Measurements from ENCODE around the gene TMCC2.
"Not testable (repeated sequence)": the region's sequence is repeated elsewhere in the genome, so short reads cannot be mapped to it uniquely, and the experiment has no call there.

The TMCC2 gene, protein sequence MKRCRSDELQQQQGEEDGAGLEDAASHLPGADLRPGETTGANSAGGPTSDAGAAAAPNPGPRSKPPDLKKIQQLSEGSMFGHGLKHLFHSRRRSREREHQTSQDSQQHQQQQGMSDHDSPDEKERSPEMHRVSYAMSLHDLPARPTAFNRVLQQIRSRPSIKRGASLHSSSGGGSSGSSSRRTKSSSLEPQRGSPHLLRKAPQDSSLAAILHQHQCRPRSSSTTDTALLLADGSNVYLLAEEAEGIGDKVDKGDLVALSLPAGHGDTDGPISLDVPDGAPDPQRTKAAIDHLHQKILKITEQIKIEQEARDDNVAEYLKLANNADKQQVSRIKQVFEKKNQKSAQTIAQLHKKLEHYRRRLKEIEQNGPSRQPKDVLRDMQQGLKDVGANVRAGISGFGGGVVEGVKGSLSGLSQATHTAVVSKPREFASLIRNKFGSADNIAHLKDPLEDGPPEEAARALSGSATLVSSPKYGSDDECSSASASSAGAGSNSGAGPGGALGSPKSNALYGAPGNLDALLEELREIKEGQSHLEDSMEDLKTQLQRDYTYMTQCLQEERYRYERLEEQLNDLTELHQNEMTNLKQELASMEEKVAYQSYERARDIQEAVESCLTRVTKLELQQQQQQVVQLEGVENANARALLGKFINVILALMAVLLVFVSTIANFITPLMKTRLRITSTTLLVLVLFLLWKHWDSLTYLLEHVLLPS

DNA sequence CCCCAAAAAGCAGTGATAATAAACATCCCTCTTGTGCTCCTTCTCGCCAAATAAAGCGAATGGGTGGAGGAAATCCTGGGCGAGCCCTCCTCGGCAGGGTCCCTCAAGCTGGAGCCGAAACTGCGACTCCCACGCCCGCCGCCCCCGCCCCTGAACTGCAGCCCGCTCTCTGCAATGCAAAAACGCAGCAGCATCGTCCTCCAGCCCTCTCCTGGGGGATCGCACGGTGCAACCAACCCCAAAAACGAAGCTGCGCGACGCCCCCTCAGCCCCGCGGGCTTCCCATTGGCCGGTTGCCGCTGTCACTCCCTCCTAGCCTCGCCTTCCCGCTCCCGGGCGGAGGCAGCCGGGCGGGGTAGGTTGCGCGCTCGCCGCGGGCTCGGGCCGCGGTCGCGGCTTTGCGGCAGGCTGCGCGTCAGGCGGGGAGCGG lies at the start of gene TMCC2:
TSS of gene TMCC2 (plus strand) at position 363 of the 430 bp plus-strand sequence. CDS start 619 bp downstream, outside the sequence.
- peak; percentile 89 for DNase-seq (ENCODE audit: low spot score)

DNA sequence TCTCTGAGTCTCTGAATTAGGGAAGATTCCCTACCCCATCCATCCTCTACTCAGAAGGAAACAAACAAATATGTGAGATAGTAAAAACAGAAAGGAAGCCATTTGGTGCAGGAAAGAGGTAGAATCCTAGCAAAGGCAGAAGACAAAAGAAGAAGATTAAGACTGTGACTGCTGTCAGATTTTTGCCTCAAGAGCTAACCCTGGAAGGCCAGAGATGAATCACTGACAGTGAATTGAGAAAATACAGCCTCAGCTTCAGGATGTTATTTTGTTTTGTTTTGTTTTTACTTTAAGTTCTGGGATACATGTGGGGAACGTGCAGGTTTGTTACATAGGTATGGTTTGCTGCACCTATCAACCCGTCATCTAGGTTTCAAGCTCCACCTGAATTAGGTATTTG lies 47.9 kb upstream of the TMCC2 start:
- no peak for DNase-seq (ENCODE audit: low spot score)

DNA sequence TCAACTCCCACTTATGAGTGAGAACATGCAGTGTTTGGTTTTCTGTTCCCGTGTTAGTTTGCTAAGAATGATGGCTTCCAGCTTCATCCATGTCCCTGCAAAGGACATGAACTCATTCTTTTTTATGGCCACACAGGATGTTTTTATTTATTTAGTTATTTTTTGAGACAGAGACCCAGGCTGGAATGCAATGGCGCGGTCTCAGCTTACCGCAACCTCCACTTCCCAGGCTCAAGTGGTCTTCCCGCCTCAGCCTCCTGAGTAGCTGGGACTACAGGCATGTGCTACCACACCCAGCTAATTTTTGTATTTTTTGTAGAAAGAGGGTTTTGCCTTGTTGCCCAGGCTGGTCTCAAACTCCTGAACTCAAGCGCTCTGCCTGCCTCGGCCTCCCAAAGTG lies 47.4 kb upstream of the TMCC2 start:
- not testable (repeated sequence) for DNase-seq (ENCODE audit: low spot score)

DNA sequence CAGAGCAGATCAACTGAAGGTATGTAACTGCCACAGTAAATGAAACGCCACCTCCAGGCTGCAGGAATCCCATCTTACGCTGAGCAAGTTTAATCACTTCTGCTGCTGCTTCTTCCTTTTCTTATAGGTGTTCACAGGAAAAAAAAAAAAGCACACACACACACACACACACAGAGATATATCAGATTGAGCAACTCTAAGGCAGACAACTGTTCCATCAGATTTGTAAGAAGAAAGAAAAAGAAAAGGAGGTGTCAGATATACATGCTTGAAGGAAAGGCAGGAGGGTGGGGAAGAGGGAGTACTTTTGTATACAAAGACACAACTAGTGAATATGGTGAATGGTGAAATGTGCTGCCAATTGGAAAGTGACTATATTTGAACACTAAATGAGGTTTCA lies 44.8 kb upstream of the TMCC2 start:
- no peak for DNase-seq (ENCODE audit: low spot score)

DNA sequence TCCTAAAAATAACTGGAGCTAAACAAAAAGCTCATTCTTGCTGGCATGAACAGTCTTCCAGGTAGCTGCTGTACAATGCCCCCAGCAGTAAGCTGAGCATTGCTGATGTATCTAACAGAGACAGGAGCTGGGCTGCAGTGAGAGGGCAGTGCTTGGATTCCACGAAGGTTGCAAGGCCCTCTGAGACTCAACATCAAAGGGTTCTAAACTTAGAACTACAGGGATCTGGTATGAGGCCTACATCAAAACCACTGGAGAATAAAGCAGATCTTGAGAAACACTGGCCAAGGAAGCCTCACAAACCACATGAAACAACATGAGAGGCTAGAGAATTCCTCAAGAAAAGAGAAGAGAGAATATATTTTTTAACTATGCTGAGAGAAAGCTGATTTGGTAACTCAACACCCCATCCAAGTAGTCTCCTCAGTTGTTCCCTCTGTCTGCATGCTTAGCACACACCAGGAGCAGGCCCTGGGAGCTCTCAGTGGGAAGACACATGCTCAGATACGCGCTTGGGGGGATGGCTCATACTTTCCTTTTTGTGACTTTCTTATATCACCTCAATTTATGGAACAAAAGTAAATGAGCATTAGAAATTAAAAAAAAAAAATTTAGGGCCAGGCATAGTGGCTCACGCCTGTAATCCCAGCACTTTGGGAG lies 43.9 kb upstream of the TMCC2 start:
- peak; percentile 70 for DNase-seq (ENCODE audit: low spot score)

DNA sequence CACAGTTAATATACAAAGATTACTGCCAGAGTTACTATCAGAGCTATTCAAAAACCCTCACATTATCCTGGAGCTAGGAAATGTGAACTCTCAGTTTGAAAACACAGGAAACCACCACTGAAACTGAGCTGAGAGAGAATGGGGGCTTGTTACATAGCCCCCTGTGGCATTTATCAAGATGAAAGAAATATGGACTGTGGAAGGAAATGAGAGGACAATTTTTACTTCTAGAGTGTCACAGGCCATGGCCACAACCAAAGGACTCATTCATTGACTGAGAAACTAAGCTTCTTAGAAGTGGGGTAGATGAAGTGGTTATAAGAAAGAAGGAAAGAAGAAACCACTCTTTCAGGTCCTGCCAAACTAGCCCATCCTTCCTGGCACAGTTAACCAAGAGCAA lies 41.6 kb upstream of the TMCC2 start:
- peak; percentile 13 for DNase-seq (ENCODE audit: low spot score)

DNA sequence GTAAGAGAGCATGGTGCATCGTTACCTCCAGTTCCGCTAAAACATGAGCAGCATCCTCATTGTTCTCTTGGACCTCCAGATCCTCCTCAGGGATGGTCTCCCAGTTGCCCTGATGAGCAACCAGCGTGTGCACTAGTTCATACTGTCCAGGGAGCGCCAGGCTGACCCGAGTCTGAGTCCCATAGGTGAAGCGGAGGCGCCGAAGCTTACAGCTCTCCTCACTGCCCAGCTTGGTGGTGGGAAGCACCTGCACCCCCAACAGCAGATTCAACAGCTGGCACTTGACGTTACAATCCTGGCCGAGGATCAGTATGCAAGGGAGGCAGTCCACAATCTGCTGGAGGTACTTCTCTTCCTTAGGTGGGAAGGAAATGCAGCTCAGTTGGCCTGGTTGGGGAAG lies 40.3 kb upstream of the TMCC2 start:
- no peak for DNase-seq (ENCODE audit: low spot score)

DNA sequence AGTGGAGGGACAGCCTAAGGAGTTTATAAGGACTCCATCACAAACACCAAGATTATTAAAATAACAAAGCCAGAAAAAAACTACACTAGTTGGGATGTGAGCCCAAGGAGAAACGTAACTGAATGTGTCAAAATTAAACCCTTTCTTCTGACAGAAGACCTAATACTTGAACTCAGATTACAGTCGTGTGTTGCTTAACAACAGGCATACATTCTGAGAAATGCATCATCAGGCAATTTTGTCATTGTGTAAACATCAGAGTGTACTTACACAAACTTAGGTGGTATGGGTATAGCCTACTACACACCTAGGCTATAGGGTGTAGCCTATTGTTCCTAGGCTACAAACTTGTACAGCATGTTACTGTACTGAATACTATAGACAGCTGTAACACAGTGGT lies 39.6 kb upstream of the TMCC2 start:
- no peak for DNase-seq (ENCODE audit: low spot score)

DNA sequence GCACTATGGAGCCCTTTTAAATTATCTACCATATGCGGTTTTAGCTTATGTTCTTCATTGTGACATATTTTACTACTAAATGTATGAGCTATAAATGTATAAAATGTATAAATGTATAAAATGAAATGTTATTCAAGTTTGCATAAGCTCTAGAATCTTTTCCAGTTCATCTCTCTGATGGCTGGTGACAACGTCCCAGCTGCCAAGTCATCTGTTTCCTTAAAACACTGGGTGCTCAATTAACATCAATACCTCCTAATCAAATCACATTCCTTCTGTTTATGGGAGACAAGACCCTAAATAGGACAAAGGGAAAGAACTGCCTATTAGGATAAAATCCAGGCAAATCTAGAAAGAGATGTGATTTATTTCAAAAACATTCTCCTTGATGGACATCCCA lies 39.1 kb upstream of the TMCC2 start:
- DNase-seq (ENCODE audit: low spot score) = no peak

DNA sequence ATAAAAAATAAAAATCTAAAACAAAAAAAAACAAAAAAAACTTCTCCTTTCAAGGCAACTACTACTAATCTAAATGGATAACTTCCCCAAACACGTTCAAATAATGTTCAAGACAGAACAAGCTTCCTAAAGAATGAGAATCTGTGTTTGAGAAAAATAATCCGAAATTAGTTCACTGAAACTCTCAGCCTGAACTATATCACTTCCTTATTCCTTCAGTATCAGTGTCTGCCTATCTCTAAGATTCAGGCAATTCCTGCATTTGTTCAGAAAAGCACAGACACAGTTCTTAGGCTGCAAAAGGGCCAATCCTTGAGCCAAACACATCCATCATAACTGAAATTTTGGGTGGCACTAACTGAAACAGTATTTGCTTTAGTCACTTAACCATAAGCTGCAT lies 38.6 kb upstream of the TMCC2 start:
- DNase-seq (ENCODE audit: low spot score) = no peak

DNA sequence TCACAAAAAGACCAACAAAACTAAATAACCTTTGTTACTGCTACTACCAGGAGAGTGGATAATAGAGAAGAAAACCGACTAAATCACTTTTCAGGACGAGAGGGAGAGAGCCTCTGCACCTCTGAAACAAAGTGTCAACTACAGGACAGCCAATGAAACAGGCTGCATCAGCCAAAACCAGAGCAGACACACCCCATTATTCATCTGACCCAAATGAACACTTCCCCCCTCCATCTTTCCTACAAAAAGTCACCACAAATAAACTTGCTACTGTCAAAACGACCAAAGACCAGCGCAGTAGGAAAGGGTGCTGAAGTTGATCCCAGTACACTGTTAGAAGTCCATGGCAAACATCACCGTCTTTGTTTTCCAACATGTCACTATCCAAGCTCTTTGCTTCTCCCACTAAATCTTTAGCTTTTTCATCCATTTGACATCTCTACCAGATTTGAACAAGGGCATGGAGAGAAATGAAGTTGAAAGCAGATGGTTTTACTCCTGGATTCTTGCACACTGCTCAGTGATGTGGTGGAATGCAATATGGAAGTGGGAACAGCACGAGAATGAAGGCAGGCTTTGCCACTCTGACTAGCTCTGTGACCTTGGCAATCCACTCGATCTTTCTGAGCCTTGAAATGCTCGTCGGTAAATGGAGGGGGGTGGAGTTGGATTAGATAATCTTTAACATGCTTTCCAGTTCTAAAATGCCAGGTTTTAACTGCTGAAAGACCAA lies 36.7 kb upstream of the TMCC2 start:
- DNase-seq (ENCODE audit: low spot score) = no peak

DNA sequence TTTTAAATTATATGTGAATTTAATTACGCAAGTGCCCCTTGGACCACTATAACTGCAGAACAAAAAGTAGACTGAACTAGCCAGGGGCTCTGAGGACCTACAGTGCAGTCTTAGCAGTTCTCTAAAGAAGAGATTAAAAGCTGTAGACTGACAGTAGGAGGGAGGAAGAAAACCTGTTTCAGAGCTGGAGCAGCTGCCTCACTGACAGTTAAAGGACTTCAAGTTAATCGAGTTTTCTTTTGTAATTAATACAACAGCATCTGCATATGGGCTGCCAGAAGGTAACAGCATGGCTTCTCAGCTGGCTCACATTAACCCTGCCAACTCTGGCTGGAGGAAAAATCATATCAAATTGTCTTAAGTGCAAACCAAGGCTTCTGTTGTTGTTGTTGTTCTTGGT lies 36.1 kb upstream of the TMCC2 start:
- DNase-seq (ENCODE audit: low spot score) = no peak

DNA sequence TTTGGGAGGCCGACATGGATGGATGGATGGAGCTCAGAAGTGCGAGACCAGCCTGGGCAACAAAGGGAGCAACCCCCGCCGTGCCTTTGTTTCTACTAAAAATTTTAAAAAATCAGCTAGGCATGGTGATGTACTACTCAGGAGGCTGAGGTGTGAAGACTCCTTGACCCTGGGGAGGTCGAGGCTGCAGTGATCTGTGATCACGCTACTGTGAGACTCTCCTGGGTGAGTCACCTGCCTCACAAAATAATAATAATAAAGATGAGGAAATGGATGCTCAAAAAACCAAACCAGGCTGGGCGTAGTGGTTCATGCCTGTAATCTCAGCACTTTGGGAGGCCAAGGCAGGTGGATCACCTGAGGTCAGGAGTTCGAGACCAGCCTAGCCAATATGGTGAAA lies 35.5 kb upstream of the TMCC2 start:
- no peak for DNase-seq (ENCODE audit: low spot score)

DNA sequence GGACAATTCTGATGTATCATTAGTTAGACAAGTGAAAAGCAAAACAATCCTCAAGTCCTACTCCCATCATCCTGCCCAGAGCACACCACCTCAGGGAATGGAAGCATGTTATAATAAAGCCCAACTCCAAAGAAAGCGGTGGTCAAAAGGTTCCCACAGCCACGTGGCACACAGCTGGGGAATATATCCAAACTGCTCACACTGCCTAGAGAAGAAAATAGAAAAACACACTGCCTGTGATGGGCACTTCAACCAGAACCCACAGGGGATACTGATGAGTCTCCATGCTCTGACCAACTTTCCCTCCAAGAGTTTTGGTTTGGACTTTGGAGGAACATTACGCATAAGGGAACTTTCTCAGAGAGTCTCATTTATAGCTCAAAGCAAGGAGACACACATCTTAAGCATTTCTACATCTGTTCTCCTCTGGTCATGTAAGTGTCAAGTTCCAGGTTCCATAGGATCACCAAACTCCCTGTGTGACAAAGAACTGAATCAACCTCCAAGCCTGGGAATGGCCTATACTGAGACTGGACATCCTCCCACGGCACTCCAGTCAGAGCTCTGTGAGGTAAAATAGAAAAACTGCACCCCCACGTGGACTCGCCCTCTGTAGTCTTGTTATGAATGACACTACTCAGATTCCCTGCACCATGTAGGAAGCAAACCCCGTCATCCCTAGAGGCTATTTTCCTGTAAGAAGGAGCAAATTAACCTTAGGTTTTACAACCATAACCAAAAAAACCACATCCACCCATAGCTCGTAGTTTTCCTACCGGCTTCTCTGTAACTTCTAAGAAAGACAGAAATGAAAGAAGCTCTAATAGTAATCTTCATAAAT lies 28.4 kb upstream of the TMCC2 start:
- peak; percentile 91 for DNase-seq (ENCODE audit: low spot score)

DNA sequence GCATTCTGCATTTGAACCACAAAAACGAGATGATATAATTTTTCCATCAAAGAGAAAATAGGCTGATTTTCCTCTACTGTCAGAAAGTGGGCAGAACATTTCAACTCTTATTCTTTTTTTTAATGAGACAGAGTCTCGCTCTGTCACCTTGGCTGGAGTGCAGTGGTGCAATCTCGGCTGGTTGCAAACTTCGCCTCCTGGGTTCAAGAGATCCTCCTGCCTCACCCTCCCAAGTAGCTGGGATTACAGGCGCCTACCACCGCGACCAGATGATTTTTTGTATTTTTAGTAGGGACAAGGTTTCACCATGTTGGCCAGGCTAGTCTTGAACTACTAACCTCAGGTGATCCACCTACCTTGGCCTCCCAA lies 27.8 kb upstream of the TMCC2 start:
- DNase-seq (ENCODE audit: low spot score) = no peak

DNA sequence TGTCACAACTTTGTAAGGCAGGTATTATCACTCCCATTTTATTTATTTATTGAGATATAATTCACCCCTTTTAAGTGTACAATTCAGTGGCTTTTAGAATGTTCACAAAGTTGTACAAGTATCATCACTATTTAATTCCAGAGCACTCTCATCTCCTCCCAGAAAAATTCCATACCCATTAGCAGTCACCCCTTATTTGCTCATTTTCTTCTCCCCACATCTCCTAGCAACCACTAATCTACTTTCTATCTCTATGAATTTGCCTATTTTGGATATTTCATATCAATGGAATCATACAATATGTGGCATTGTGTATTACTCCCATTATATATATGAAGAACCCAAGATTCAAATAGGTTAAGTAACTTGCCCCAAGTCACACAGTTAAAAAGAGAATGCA lies 23.2 kb upstream of the TMCC2 start:
- no peak for DNase-seq (ENCODE audit: low spot score)

DNA sequence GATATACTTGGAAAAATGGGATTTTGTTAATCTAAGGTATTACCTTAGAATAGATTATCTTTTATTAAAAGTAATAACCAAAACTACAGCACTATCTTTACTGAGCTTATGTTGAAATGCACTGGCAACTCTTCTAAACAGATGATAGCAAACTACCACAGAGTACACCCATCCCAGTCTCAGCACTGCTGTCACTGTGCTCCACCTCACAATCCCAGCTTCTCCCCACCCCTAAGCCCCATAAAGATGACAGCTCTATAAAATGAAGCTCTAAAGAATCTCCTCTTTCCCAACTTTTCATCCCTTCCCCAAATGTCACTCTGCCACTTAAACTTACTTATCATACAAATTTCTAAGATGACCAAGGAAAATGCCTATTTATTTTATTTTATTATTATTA lies 22.7 kb upstream of the TMCC2 start:
- no peak for DNase-seq (ENCODE audit: low spot score)

DNA sequence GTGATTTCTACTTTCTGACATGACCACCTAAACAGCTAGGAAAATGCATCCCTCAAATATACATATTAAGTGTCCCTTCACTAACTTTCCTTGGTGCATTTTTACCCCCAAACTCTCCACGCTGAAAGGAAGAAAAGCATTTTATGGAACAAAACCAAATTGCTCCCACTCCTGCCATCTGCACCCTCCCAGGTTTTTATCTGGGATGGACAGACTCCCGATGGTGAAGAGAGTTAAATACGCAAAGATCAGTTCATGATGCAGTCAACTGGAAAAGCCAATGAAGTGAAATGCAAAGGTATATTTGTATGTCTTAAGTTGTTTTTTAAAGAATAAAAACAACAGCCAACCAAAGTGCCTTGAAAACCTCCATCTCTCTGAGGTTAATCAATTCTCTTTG lies 18.9 kb upstream of the TMCC2 start:
- no peak for DNase-seq (ENCODE audit: low spot score)

DNA sequence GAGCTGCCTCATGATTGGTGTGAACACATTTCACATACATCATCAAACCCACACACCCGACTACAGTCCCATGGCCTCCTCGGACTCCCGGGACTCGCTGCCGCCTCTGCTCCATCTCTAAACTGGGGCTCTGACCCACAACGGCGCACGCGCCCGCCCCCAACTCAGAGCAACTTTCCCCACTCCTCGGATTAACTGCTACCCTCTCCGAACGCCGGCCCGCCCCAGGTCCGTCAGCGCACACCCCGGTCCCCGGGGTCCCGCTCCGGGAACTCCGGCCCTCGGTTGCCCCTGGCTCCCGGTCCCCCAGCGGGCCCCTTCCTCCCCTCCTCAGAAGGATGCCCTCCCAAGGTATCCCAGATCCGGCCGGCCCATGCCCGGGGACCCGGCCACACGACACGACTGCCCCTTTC lies 17.0 kb upstream of the TMCC2 start:
- no peak for DNase-seq (ENCODE audit: low spot score)

DNA sequence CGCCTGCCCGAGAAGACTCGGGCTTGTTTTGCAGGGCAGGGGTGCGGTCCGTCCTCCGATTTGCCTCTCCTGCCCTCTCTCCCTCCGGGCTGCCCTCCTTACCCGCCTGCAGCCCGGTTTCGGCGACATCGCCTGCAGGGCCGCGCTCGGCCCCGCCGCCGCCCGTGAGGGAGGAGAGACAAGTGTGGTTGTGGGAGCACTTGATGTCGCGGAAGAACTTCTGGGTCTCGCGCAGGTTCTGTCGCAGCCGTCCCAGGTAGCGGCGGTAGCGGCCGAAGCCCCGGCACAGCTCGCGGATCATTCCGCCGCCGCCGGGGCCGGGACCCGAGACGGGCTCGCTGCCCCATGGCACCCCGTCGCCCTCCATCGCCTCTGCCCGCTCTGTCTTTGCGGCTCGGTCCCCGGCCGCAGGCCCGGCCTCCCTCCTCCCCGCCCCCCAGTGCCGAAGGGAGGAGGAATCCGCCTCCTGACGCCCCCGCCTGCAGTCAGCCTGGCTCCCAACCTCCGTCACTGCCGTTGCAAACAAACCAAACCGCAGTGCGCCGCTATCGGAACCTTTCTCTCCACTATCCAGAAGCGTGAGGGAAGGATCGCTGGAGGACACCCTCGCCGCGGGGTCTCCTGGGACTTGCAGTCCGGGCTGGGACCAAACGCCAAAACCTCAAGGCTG lies 16.4 kb upstream of the TMCC2 start, which contains the start of gene DSTYK:
TSS of gene DSTYK (minus strand) at position 534 of the 670 bp plus-strand sequence. CDS start at position 367, 167 bp downstream.
- peak; percentile 98 for DNase-seq (ENCODE audit: low spot score)
